A172 (cell line): ENCODE data around the gene UBALD1. TPM values are rescaled to one million over a fixed set of nuclear protein-coding genes. Genes with fewer than 3 reads are reported as not detected.

Experiments
- DNase-seq: peaks from one replicate; pipeline ENCODE4 v3.0.0-alpha.2; 2015; ENCODE audit warnings: low spot score
- total RNA-seq: library from RNA; depleted of rRNA; stranded (reverse); fragments of >200 nt; shearing (Covaris generic); gene quantifications from 2 replicates; pipeline ENCODE4 v1.2.3, GENCODE V29; 2014; rRNA removed

The UBALD1 gene
- total RNA-seq: 6.0 and 7.9 TPM in 2 replicates

- DNase-seq: peak; percentile 81
Measured at GRCh38 chr16:4614571-4615383, at the start of gene UBALD1. Gene UBALD1 (minus strand): TSS chr16:4614888. CDS start chr16:4614797, 91 bp downstream.

GRCh38 chr16:4663777-4664465 lies 49.2 kb upstream of the UBALD1 start:
- no peak for DNase-seq

DNA sequence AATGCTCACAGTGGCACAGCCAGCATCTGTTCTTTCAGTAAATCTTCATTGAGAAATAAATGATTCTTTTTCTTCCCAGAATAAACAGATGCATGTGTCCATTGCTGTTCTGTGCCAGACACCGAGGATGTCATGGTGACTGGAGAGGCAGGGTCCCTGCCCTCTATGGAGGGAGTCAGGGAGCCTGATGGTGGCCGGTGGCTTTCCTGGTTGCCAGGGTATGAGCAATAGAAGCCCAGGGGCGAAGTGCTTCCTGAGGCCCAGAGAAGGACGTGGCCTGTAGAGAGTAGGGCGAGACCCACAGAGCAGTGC lies 48.7 kb upstream of the UBALD1 start:
- DNase-seq: no peak

DNA sequence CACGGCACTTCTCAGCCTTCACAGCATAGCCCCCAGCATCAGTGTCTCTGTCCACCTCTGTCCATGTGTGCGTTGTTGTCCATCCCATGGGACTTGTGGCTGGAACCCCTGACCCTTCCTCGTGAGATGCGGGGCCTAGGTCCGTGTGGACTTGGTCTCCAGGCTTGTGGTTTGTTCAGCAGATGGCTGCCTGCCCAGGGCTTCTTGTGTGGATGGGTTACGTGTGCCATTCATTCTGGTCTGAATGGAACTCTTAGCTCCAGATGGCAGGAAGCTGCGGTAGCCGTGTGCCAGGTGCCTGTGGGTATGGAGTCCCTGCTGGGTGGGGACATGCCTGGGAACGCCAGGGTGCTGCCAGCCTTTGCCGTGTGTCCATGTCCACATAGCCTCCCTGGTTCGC lies 47.0 kb upstream of the UBALD1 start:
- DNase-seq: peak; percentile 85

GRCh38 chr16:4660454-4661007 lies 45.8 kb upstream of the UBALD1 start:
- DNase-seq: peak; percentile 86

DNA sequence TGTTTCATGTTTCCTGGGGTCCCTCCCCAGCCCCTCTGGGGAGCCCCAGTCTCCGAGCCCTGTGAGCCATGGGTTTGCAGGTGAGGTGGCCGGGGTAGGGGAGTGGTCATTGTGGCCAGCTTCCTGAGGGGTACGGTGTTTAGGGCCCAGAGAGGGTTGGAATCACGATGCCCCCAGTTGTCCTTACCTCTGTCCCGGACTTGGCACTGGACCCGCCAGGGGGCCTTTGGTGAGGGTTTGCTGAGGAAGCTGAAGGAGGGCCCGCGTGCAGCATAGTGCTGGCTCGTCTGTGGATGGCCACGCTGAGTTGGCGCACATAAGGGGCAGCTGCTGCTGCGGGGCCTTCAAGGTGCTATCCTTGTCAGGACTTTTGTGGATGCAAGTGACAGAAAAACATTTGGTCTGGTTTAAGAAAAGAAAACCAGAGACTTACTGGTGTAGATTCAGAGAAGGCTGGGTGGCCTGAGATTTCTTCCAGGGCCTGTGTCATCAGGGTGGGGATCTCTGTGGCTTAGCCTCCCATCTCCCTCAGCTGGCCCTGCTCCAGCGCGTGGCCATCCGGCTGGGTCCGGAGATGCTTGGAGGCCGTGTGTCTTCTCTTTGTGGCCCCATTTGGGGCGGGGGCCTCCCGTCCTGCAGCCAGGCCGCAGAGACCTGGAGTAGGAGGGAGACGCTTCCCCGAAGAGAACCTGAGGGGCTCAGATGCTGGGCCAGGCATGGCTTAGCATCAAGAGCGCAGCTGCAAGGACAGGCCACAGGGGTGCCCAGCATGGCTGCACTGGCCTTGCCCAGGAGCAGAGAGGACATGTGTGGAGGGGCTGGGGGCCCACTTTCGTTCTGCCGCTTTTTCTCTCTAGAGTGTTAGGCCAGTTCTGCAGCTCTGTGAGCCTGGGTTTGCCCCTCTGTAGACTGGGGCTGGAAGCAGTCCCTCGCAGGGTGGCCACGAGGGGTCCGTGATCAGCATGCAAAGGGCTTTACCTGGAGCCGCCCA lies 45.0 kb upstream of the UBALD1 start:
- DNase-seq: no peak

DNA sequence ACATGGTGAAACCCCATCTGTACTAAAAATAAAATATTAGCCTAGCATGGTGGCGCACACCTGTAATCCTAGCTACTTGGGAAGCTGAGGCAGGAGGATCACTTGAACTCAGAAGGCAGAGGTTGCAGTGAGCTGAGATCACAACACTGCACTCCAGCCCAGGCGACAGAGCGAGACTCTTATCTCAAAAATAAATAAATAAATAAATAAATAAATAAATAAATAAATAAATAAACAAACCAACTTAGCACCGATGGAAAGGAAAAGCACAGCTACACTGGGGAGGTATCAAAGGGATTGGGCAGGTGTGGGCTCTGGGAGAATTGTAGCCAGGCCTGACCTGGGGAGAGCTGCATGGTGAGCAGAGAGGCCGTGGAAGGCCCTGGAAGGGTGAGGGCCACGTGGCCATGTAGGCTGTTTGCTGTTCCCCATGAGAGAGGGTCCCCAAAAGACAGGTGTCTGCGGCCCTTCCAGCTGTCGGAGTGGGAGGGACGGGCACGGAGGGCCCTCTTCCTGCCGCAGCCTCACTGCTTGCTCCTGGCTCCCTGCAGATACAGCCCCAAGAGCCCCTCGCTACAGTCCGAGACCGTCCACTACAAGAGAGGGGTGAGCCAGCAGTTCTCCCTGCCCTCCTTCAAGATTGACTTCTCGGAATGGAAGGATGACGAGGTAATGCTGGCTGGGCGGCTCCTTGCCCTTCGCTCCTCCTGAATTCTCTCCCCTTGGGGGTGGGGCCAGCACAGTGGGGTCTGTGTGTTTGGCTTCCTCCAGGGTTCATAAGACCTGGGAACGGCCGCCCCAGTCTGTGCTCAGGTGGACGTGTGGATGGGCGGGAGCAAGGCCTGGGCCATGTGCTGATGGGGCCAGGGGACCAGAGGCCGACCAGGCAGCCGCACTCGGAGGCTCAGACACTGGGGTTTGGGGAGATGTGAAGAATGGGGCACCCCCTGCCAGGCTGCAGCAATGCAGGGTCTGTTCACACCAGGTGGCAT lies 42.3 kb upstream of the UBALD1 start:
- DNase-seq: no peak

- no peak for DNase-seq
Measured at GRCh38 chr16:4656221-4656620, 41.5 kb upstream of the UBALD1 start.

GRCh38 chr16:4655801-4656200 lies 41.1 kb upstream of the UBALD1 start:
- DNase-seq: no peak

GRCh38 chr16:4654964-4655590 lies 40.4 kb upstream of the UBALD1 start:
- DNase-seq: no peak

DNA sequence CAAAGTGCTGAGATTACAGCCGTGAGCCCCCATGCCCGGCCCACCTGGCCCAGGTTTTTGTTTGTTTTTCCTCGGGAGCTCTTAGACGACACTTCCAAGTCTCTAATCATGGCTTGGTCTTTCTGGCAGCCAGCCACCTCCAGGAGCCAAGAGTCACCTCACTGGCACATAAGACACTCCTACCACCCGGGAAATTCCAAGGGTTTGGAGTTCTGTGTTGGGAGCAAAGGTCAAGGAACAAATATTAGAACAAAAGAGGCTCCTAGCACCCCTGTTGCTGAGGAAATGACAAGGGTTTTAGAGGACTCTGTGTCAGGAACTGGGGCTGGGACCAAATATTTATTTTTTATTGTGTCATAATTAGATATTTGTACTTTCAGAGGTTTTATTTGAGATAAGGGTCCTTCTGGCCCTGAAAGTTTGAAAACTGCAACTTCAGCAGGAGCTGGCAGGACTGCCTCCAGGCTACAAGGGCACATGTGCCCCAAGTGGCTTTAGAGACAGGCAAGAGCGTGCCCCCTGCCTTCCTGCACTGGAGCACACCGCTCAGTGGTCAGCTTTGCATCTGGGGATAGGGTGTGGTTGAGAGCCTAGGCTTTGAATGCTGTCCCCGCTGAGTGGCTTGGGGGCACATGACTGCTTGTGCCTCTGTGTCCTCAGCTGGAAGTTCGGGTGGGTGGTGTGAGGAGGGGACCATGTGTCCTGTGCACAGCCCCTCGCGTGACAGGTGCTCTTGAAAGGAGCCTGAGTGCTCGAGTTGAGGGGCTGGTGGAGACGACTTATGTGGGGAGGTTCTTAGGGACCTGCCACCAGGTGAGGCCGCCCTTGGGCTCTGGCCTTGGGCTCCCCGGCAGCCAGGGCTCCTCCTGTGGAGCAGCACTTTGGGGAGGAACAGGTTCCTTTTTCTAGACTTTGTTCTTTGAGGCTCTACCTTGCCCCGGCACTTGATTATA lies 39.6 kb upstream of the UBALD1 start:
- DNase-seq: no peak

GRCh38 chr16:4652561-4652960 lies 37.9 kb upstream of the UBALD1 start:
- no peak for DNase-seq

- DNase-seq: no peak
Measured at GRCh38 chr16:4651827-4652226, 37.1 kb upstream of the UBALD1 start.

DNA sequence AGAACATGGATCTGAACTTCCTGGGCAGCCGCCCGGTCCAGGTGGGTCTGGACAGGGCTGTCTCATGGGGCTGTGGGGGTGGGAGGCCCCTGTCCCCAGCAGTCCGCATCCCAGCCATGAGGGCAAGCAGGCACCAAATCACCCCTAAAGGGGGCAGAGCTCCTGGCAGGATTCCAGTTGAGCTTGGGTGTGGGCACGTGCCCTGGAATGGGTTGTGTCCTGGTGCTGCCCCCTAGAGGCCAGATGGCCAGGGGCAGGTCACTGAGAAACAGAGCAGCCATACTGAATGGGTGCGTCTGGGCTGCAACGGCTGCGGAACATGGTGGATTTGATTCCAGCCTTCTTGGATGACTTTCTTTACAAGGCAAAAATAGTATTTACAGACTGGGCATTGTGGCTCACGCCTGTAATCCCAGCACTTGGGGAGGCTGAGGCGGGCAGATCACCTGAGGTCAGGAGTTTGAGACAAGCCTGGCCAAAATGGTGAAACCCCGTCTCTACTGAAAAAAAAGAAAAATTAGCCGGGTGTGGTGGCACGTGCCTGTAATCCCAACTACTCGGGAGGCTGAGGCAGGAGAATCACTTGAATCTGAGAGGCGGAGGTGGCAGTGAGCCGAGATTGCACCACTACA lies 35.9 kb upstream of the UBALD1 start:
- DNase-seq: peak; percentile 71

GRCh38 chr16:4649744-4650442 lies 35.2 kb upstream of the UBALD1 start:
- no peak for DNase-seq

- no peak for DNase-seq
Measured at GRCh38 chr16:4648917-4649316, 34.2 kb upstream of the UBALD1 start.

GRCh38 chr16:4647644-4647980 lies 32.9 kb upstream of the UBALD1 start:
- no peak for DNase-seq
